Activated T-cell treated with anti-CD3 and anti-CD28 coated beads, Interleukin-2, amount 50 U/mL, for 4 hours (primary cell): ENCODE measurements around the gene KEL. TPM values are rescaled to one million over a fixed set of nuclear protein-coding genes. Genes with fewer than 3 reads are reported as not detected.

Experiments
- ATAC-seq, 2 donors: fragments of 200-7000 bp; cut with Tn5 transposase; one replicate each; pipeline ENCODE4 v1.10.0; 2021
- DNase-seq: peaks from one replicate; pipeline ENCODE4 v3.0.0-alpha.2; 2020
- H3K27me3 Mint-ChIP-seq: one replicate; pipeline ENCODE4 v1.8.0; 2021; ENCODE audit warnings: low read depth, mixed read lengths
- H3K36me3 Mint-ChIP-seq: one replicate; pipeline ENCODE4 v1.8.0; 2022; ENCODE audit warnings: mixed read lengths; ENCODE audit not compliant: insufficient read depth
- H3K4me1 Mint-ChIP-seq: one replicate; pipeline ENCODE4 v1.8.0; 2021; ENCODE audit warnings: low read depth, mixed read lengths
- H3K4me3 Mint-ChIP-seq: one replicate; pipeline ENCODE4 v1.8.0; 2021; ENCODE audit warnings: mild to moderate bottlenecking, moderate library complexity, mixed read lengths
- H3K9me3 Mint-ChIP-seq: one replicate; pipeline ENCODE4 v1.8.0; 2021; ENCODE audit warnings: mixed read lengths
- total RNA-seq, 3 donors: library from RNA; stranded (reverse); gene quantifications; one replicate each; pipeline ENCODE4 v1.2.1, GENCODE V29; 2021

The KEL gene
- total RNA-seq, 3 donors from 2014 or later: 0.33 TPM; not detected in 2

DNA sequence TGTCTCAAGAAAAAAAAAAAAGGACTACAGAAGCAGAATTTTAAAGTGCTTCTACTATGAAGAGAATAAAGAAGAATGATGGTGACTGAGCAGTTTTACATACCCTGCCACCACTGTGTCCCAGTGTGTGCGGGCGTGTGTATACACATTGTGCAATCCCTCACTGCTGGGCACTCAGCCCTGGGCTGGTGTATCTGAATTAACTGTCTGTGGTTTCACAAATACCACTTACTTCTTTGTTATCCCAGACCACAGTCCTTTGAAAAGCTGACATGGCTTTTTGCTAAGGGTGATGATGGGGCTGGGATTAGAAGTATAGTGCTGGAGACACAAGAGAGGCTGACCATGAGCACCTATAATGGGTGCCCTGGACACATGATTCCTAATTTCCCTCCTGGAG lies 55.5 kb downstream of the KEL start:
- H3K27me3 Mint-ChIP-seq: peaks cover 30% of the 10 kb centered on the region
- DNase-seq (no peak), ATAC-seq (no peak)
- no peaks in the 10 kb centered on the region for H3K4me1 Mint-ChIP-seq
- H3K36me3 Mint-ChIP-seq: no peaks in the 10 kb centered on the region
- H3K9me3 Mint-ChIP-seq: no peaks in the 10 kb centered on the region
- no peak overlapping the region for H3K4me3 Mint-ChIP-seq

DNA sequence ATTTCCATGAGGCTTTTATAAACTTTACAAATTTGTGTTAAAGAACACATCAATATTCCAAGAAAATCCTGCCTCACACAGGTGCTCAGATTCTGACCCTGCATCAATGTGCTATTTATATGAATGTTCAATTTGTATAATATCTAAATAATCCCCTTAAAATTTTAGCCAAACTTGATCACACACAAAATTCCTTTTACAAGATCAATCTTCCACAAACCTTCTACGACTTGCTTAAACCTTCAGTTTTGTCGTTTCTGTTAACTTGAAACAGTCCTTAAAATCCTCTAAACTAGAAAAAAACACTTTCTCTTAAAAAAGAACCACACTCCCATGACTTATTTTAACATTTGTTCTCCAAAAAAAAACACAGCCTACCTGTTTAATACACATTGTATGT lies 56.4 kb downstream of the KEL start:
- DNase-seq (no peak), ATAC-seq (no peak)
- H3K4me1 Mint-ChIP-seq: no peaks in the 10 kb centered on the region
- H3K9me3 Mint-ChIP-seq: no peaks in the 10 kb centered on the region
- H3K27me3 Mint-ChIP-seq: peaks cover 22% of the 10 kb centered on the region
- H3K4me3 Mint-ChIP-seq: no peak overlapping the region
- H3K36me3 Mint-ChIP-seq: no peaks in the 10 kb centered on the region

DNA sequence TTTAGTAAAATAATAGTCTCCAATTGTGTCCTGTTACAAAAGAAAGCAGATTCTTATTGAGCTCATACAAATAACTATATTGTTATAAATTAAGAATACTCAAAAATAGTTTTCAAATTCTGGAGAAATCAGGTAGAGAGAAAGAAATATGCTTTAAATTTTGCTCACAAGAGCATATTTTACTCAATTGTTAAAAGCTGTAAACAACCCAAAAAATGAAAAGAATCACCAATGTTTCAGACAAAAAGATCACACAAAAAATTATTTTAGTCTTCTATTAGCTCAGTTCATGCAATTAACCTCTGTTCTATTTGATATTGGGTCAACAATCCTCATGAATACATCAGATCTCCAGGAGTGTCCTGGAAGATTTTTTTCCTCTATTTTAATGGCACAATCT lies 58.0 kb downstream of the KEL start:
- H3K36me3 Mint-ChIP-seq: no peaks in the 10 kb centered on the region
- DNase-seq (no peak), ATAC-seq (no peak)
- H3K27me3 Mint-ChIP-seq: peaks cover 14% of the 10 kb centered on the region
- no peaks in the 10 kb centered on the region for H3K4me1 Mint-ChIP-seq
- H3K4me3 Mint-ChIP-seq: no peak overlapping the region
- no peaks in the 10 kb centered on the region for H3K9me3 Mint-ChIP-seq

DNA sequence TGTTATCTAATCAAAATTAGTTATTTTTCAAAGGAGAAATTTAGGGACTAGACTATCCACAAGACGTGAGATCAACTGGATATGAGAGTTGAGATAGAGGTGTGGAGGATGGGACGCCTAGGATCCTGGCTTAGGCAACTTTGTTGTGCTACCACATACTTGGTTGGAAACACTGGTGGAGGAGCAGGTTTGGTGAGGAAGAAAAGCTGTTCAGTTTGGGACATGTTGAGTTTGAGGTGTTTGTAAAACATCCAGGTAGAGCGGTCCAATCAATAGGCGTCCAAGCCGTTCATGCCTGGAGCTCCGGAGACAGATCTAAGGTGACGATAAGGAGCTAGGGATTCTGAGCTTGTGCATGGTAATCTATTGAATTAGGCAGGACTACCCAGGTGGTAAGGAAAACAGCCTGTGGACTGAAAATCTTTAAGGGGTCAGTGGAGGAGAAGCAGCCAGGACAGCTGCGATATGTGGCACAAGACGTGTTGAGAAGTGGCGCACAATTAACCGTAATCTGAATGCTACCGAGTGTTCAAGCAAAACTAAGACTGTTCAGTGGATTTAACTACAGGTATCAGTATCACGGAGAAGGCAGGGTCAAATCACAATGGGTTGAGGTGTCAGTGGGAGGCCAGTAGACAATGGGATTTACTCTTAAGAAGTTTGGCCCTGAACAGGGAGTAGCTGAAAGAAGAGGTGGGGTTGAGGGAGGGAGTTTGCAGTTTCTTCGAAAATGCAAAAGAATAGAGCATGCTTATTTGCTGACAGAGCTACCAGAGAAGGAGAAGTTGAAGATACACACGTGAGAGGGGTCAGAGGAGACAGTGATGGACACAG lies 60.5 kb downstream of the KEL start:
- H3K9me3 Mint-ChIP-seq: no peaks in the 10 kb centered on the region
- H3K36me3 Mint-ChIP-seq: no peaks in the 10 kb centered on the region
- ATAC-seq (no peak), DNase-seq (no peak)
- no peaks in the 10 kb centered on the region for H3K4me1 Mint-ChIP-seq
- no peak overlapping the region for H3K4me3 Mint-ChIP-seq
- no peaks in the 10 kb centered on the region for H3K27me3 Mint-ChIP-seq

DNA sequence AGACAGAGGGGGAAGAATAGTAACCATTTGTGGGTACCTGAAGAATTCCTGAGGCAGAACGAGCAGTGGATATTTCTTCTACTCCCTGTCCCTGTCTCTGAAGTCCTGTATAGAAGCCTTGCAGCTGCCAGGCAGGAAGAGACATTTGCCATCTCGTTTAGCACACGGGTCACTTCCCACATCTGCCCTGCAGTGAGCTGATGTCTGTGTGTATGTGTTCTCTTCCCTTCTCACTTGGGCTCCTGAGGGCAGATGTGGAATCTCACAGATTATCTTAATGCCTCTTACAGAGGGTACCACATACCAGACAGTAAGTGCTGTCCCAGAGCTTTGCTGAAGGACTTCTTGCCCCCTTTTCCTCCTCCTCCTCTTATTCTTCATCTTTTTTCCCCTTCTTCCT lies 62.5 kb downstream of the KEL start:
- no peak for DNase-seq
- no peak for ATAC-seq
- Mint-ChIP-seq H3K4me3 (no peak overlapping the region), H3K4me1 (no peaks in the 10 kb centered on the region), H3K36me3 (no peaks in the 10 kb centered on the region), H3K9me3 (no peaks in the 10 kb centered on the region), H3K27me3 (no peaks in the 10 kb centered on the region)

DNA sequence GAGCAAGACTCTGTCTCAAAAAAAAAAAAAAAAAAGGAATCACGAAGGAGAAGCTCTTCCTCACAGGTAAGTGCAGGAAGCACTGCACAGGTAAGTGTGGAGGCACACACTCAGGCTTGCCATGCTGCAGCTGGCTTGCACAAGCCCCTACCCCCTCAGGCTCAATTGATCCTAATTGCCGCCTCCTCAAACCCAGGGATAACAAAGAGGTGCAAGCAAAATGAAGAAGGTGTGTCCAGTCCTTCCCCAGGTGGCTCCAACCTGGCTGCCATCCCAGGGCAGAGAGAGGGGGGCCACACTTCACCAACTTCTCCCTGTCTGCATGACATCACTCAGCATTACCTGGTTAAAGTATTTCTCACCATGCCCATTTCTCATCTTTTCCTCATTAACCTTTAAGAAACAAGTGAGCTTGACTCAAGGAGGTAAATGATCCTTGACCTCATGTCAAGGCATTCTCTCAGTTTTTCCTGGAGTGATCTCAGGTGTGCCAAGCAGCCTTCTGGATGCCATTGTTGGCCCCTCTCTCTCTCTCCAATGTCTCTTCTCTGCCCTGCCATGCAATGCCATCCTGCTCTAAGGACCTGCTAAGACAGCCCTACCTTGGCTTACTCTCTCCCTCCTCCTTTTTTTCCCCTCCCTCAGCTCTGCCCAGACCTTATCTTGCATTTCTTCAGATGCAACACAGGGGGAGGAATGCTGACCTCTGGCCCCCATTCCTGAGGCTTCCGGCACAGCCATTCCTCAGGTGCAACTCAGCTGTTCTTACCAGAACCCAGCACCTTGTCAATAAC lies 63.6 kb downstream of the KEL start:
- ATAC-seq (no peak), DNase-seq (no peak)
- Mint-ChIP-seq H3K4me1 (no peaks in the 10 kb centered on the region), H3K4me3 (no peak overlapping the region), H3K36me3 (no peaks in the 10 kb centered on the region), H3K27me3 (peaks cover 3% of the 10 kb centered on the region), H3K9me3 (no peaks in the 10 kb centered on the region)

DNA sequence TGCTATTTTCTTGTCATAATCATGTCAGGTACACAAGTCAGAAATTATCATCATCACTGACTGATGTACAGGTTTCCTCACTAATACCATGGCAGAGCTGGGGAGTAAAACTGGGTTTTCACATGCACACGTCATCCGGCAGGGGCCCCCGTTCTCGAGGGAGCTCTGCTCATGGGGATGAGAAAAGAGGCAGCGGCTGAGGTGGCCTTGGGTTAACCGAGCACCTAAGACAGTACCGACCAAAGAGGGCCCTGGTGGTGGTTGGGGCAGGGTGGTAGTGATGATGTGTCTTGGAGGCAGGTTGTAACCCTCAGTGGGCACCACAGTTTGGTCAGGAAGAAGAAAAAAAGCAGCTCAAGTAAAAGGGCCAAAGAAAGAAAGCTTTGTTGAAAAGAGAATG lies 64.5 kb downstream of the KEL start:
- DNase-seq: no peak
- Mint-ChIP-seq H3K36me3 (no peaks in the 10 kb centered on the region), H3K27me3 (peaks cover 3% of the 10 kb centered on the region), H3K4me3 (no peak overlapping the region), H3K9me3 (no peaks in the 10 kb centered on the region), H3K4me1 (no peaks in the 10 kb centered on the region)
- no peak for ATAC-seq

DNA sequence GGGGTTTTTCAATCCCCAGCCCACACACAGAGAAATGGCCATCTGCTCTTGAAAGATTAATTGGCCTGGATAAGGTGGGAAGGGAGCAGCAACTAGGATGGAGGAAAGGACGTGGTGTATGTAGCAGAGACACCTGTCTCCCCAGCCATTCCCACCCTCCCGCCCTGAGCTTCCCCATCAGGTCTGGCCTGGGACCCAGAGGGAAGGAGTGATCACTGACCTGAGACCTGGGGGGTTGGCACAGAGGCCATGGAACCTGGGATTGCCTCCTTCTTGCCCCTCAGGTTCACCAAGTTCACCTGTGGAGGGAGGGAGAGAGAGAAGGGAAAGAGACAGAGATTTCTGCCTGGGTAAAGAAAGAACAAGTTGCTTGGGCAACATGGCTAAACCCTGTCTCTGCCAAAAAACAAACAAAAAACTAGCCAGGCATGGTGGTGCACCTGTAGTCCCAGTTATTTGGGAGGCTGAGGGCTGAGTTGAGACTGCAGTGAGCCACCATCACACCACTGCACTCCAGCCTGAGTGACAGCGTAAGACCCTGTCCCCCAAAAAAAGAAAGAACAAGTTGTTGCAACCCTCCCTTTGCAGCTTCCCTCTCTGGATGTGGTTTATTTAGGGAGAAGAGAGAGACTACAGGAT lies 65.3 kb downstream of the KEL start:
- H3K9me3 Mint-ChIP-seq: no peaks in the 10 kb centered on the region

DNA sequence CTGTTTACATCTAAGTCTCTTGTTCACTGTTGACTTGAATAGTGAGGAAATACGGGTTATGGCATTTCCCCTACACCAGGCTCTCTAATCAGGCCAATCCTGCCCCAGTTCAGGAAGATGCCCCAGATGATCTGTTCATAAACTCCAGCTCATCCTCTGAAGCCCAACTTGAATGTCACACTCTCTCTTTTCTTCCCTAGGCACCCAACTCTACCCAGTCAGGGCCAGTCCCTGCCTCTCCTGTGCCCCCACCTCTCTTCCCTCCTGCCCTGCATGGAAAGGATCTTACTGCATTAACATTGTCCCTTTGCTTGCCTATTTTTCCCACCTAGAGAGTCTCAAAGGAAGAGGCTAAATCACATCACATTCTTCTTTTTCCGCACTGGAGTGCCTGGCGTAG lies 66.0 kb downstream of the KEL start:
- DNase-seq (no peak), ATAC-seq (no peak)
- no peaks in the 10 kb centered on the region for H3K9me3 Mint-ChIP-seq
- H3K4me1 Mint-ChIP-seq: no peaks in the 10 kb centered on the region
- no peak overlapping the region for H3K4me3 Mint-ChIP-seq
- H3K27me3 Mint-ChIP-seq: peaks cover 5% of the 10 kb centered on the region
- H3K36me3 Mint-ChIP-seq: no peaks in the 10 kb centered on the region

More for the DNA sequence above, 65.3 kb downstream of the KEL start:
- ATAC-seq (no peak), DNase-seq (no peak)
- Mint-ChIP-seq H3K27me3 (peaks cover 5% of the 10 kb centered on the region), H3K4me3 (no peak overlapping the region), H3K36me3 (no peaks in the 10 kb centered on the region), H3K4me1 (no peaks in the 10 kb centered on the region)

DNA sequence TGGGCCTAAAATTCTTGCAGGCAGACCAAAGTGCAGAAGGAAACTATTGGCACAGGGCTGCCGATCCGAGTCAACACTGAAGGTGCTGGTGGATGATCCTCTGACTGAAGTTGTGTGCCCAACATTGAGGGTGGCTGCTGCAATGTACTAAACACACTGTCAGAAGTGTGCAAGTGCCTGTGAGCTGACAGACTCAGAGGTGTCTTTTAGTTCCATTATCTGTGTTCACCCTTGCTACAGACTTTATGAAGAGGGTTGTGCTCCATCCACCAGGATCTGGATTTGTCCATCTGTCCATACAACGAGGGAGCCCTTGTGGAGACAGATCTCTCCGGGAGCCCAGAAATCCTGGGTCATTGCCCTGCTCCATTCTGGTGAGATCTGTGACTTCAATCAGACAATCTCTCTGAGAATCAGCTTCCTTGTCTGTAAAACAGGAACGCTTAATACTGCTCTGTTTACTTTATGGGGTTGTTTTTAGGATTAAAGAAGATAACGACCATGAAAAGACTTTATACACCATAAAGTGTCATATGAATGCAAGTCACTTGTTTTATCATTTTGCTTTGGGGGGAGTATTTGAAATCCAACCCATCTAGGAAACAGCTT lies 67.1 kb downstream of the KEL start:
- no peak for ATAC-seq
- Mint-ChIP-seq H3K9me3 (no peaks in the 10 kb centered on the region), H3K27me3 (peaks cover 5% of the 10 kb centered on the region), H3K4me1 (no peaks in the 10 kb centered on the region), H3K36me3 (no peaks in the 10 kb centered on the region), H3K4me3 (no peak overlapping the region)
- DNase-seq: no peak

DNA sequence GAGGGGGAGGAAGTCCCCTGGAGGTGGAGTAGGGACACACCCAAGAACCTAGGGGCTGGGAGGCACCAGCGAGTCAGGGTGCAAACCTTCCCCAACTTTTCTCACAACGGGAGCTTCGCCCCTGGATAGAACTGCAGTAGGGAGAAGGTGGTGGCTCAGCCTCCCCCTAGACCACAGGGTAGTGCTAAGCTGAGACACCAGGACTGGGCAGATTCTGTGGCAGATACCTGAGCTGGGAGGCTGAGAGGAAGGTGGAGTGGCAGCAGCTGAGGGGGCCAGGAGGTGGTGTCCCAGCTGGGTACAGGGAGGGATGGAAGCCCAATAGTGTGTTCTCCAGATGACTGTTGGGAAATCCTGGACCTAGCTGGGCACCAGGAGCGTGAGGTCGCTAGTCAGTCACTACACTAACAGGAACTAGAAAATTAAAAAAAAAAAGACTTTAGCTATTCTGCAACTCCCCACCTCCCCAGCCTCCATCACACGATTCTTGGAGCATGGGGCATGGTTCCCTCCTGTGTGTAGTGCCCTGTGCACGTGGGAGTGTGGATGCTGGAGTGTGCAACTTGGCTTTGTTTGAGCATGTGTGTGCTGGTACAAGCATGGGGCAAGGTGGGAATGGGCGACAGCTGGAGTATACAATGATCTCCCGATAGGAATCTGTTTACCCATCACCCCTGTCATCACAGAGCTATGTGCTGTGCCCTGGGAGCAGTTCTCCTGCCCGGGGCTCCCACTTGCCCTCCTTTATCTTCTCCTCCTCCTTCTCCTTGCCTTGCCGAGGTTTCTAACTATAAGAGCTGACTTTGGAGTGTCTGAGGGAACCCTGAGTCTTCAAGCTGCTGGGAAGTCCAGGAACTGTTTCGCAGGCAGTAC lies 67.8 kb downstream of the KEL start:
- Mint-ChIP-seq H3K4me3 (no peak overlapping the region), H3K27me3 (peaks cover 7% of the 10 kb centered on the region), H3K9me3 (no peaks in the 10 kb centered on the region), H3K4me1 (no peaks in the 10 kb centered on the region), H3K36me3 (no peaks in the 10 kb centered on the region)
- ATAC-seq (no peak), DNase-seq (no peak)

DNA sequence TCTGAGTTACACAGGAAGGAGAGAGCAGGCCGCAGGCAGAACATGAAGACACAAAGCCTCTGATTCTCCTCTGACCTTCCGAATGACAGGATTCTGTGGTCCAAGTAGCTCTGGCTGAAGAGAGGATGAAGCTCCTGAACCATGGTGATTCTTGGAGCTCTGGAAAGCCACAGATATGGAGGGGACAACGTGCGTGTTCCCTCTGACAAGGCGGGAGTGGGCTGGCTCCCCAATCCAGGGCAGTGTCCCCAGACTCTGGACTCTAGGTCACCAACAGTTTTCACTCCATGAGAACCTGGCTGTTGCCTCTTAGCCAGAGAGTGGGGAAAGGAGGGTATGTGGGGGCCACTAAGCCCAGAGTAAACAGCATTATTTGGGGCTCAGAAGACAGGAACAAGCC lies 69.2 kb downstream of the KEL start:
- Mint-ChIP-seq H3K36me3 (no peaks in the 10 kb centered on the region), H3K4me3 (no peak overlapping the region), H3K27me3 (peaks cover 7% of the 10 kb centered on the region), H3K9me3 (no peaks in the 10 kb centered on the region), H3K4me1 (no peaks in the 10 kb centered on the region)
- ATAC-seq (no peak), DNase-seq (no peak)

DNA sequence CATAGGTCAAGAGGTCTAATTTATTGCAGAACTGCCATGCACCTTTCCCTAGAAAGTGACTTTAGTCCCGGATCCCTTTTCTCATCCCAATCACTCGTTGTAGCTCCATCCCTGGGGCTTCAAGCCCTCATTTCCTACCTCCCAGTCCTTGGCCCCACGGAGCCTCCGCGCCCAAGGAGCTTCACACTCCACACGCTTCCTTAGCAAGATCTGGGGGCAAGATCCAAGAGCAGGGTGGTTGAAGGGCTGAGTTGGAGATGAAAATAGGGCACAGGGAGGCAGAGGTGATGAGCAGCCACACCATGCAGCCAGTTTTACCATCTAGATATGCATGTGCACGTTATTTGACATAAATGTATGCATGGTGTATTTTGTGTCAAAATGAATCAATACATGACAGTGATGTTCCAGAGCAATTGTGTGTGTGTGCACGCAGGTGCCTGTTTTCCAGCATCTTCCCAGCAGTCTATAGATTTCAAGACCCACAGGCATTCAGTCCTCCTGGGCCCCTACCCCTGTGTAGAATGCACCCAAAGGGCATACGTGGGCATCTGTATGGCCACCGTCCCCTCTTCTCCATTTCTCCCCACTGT lies 70.6 kb downstream of the KEL start:
- Mint-ChIP-seq H3K36me3 (no peaks in the 10 kb centered on the region), H3K4me1 (no peaks in the 10 kb centered on the region), H3K27me3 (peaks cover 11% of the 10 kb centered on the region), H3K9me3 (no peaks in the 10 kb centered on the region), H3K4me3 (no peak overlapping the region)
- no peak for DNase-seq
- ATAC-seq: no peak
